Liver (tissue), 9 donors: ENCODE data around the gene SORL1. TPM values are rescaled to one million over a fixed set of nuclear protein-coding genes. Genes with fewer than 3 reads are reported as not detected.

ENCODE experiments used
- DNase-seq: peaks from one replicate; pipeline ENCODE4 v3.0.0-alpha.2; 2017; ENCODE audit warnings: low spot score
- H3K27ac ChIP-seq, 2 donors: one replicate each; pipeline ENCODE4 v1.7.0; 2013; ENCODE audit warnings: inconsistent platforms in 2 of 2, low read length in 2 of 2, control low read depth in 1 of 2, low read depth in 1 of 2, mild to moderate bottlenecking in 1 of 2
- H3K27me3 ChIP-seq, 4 donors: one replicate each; pipeline versions ENCODE4 v1.6.1 to v1.7.0; 2013; ENCODE audit warnings: low read length in 3 of 4, inconsistent platforms in 1 of 4, mild to moderate bottlenecking in 1 of 4, moderate library complexity in 1 of 4; ENCODE audit not compliant: control insufficient read depth in 4 of 4, insufficient read depth in 4 of 4
- H3K36me3 ChIP-seq, 4 donors: one replicate each; pipeline versions ENCODE4 v1.6.1 to v1.7.0; 2013; ENCODE audit warnings: low read length in 3 of 4, mild to moderate bottlenecking in 3 of 4, low read depth in 1 of 4, moderate library complexity in 1 of 4; ENCODE audit not compliant: control insufficient read depth in 4 of 4, insufficient read depth in 3 of 4
- H3K4me1 ChIP-seq, 4 donors: one replicate each; pipeline versions ENCODE4 v1.6.1 to v1.7.0; 2013; ENCODE audit warnings: low read length in 3 of 4, mild to moderate bottlenecking in 3 of 4, moderate library complexity in 1 of 4; ENCODE audit not compliant: control insufficient read depth in 4 of 4, insufficient read depth in 4 of 4
- H3K4me3 ChIP-seq, 3 donors: one replicate each; pipeline versions ENCODE4 v1.6.1 to v1.7.0; 2013; ENCODE audit warnings: low read length in 3 of 3, control low read depth in 1 of 3, low read depth in 1 of 3, mild to moderate bottlenecking in 1 of 3
- H3K9ac ChIP-seq, 2 donors: one replicate each; pipeline ENCODE4 v1.7.0; 2013; ENCODE audit warnings: low read length in 2 of 2, mild to moderate bottlenecking in 2 of 2, moderate library complexity in 2 of 2, control low read depth in 1 of 2, low read depth in 1 of 2
- H3K9me3 ChIP-seq, 4 donors: one replicate each; pipeline versions ENCODE4 v1.6.1 to v1.7.0; 2013; ENCODE audit warnings: low read length in 3 of 4; ENCODE audit not compliant: control insufficient read depth in 4 of 4
- FOXA1 ChIP-seq: IDR thresholded peaks from 2 replicates; pipeline ENCODE4 v1.6.1; 2016; ENCODE audit warnings: antibody characterized with exemption
- FOXA2 ChIP-seq: IDR thresholded peaks from 2 replicates; pipeline ENCODE4 v1.6.1; 2016; ENCODE audit warnings: antibody characterized with exemption
- GABPA ChIP-seq, 2 donors: IDR thresholded peaks in 1 of 2; conservative IDR thresholded peaks in 1 of 2; 2 replicates each; pipeline ENCODE4 v1.6.1; 2016; ENCODE audit warnings: antibody characterized with exemption in 2 of 2, mild to moderate bottlenecking in 1 of 2, moderate library complexity in 1 of 2
- HNF4A ChIP-seq, 2 donors: conservative IDR thresholded peaks; 2 replicates each; pipeline ENCODE4 v1.6.1; 2016; ENCODE audit warnings: antibody characterized with exemption in 2 of 2, mild to moderate bottlenecking in 2 of 2
- NR2F2 ChIP-seq: IDR thresholded peaks from 2 replicates; pipeline ENCODE4 v1.6.1; 2016; ENCODE audit warnings: antibody characterized with exemption
- RAD21 ChIP-seq, 2 donors: IDR thresholded peaks; 2 replicates each; pipeline ENCODE4 v1.6.1; 2016; ENCODE audit warnings: antibody characterized with exemption in 2 of 2, mild to moderate bottlenecking in 2 of 2
- RXRA ChIP-seq, 2 donors: IDR thresholded peaks; 2 replicates each; pipeline ENCODE4 v1.6.1; 2017 to 2018; ENCODE audit warnings: antibody characterized with exemption in 2 of 2, mild to moderate bottlenecking in 1 of 2
- YY1 ChIP-seq: IDR thresholded peaks from 2 replicates; pipeline ENCODE4 v1.6.1; 2016; ENCODE audit warnings: antibody characterized with exemption, mild to moderate bottlenecking
- WGBS: extraction: QIAGEN DNeasy Blood & Tissue Kit; methylation state at CpG from one replicate; pipeline ENCODE4 v1.1.7; 2013; 5-methylcytosine and 5-hydroxymethylcytosine counted together
- polyA plus RNA-seq, 2 donors: library from polyadenylated mRNA; stranded (reverse) in 1 of 2; unstranded in 1 of 2; fragments of 200-250 nt in 1 of 2; fragments of >200 nt in 1 of 2; fragmentation: Nextera tagmentation in 1 of 2; extraction: Ambion mirVana in 1 of 2; gene quantifications; one replicate each; pipeline versions ENCODE4 v1.2.1 to v1.2.3, GENCODE V29; 2013 to 2015
- total RNA-seq, 2 donors: library from RNA; depleted of rRNA; stranded (reverse); fragments of >200 nt; gene quantifications; one replicate each; pipeline ENCODE4 v1.2.3, GENCODE V29; 2014
- TF ChIP-seq, protein P1 (sequence below): IDR thresholded peaks from 2 replicates; pipeline ENCODE4 v1.6.1; 2016; ENCODE audit warnings: antibody characterized with exemption
- TF ChIP-seq, protein P2 (sequence below): IDR thresholded peaks from 2 replicates; pipeline ENCODE4 v1.6.1; 2016; ENCODE audit warnings: antibody characterized with exemption
- TF ChIP-seq, protein P3 (sequence below): fragments of 150-350 bp; IDR thresholded peaks from 2 replicates; pipeline ENCODE4 v1.5.1; 2017; ENCODE audit warnings: improper control_type of control experiment, low read depth, low read length; ENCODE audit not compliant: missing input control
- TF ChIP-seq, protein P4 (sequence below): IDR thresholded peaks from 2 replicates; pipeline ENCODE4 v1.6.1; 2016; ENCODE audit warnings: antibody characterized with exemption, mild to moderate bottlenecking
- donor health status: healthy.
- donor health status: healthy.
- donor health status: healthy.
- donor health status: healthy.
- donor health status: healthy.

The SORL1 gene
- total and polyA plus RNA-seq, 4 donors, result 14.6 to 124 (median 25.4) TPM

DNA sequence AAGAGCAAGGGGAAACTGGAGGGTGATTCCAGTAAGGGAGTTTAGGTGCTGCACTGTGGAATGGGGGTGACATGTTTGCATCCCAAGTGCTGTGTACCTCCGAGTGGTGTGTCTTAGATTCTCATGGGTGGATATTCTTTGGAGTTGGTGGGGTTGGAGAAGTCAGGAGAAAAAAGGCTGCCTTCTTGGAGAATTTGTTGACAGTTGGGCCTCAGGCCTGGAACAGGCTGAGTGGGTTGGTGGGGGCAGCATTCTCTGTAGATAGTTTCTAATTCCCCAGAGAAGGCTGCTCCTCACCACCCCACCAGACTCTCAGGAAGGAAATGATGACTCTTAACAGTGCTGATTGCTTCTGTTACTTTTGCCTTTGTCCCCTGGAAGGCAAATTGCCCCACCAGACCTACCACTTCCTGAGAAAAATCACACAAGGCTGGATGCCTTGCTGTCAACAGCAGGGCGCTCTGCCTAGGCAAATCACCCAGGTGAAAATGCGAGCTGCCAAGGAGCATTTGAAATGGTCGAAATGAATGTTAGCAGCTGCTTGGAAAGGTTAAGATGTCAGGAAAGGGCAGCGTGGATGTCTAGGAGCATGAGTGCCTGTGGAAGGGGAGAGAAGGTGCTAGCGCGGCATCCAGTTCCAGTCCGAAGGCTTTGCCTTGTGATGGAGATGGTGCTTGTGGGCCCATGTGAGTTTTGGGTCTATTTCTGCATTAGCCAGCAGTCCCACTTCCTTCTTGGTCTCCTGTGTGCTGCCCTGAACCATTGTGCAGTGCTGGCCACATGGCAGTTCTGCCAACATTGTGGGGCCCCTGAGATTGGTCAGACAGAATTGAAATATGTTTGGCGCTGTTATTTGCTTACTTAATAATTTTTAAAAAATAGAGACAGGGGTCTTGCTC lies 30.4 kb downstream of the SORL1 start:
- 83% methylated on average over 9 of the region's 9 CpGs for WGBS

More for the DNA sequence above, 30.4 kb downstream of the SORL1 start:
- Histone ChIP-seq H3K4me1 (peaks cover 0 to 9% (median under 1%) of the 10 kb centered on the region in 4 donors), H3K36me3 (peaks cover 0 to 26% (median 4%) of the 10 kb centered on the region in 4 donors), H3K27ac (peak overlapping the region; percentile 5 to 14), H3K9ac (no peak overlapping the region), H3K4me3 (no peak overlapping the region), H3K27me3 (no peaks in the 10 kb centered on the region), H3K9me3 (no peaks in the 10 kb centered on the region)
- DNase-seq, result no peak
- no peak for TF ChIP-seq RXRA (IDR thresholded peaks at IDR 0.05)
- TF ChIP-seq RAD21 (IDR thresholded peaks at IDR 0.05), result no peak
- no peak for TF ChIP-seq GABPA (IDR thresholded peaks at IDR 0.05 in 1 of 2, conservative IDR thresholded peaks at IDR 0.05 in 1 of 2)
- TF ChIP-seq NR2F2, result no peak
- TF ChIP-seq HNF4A (conservative IDR thresholded peaks at IDR 0.05), result no peak
- TF ChIP-seq, protein P1, sequence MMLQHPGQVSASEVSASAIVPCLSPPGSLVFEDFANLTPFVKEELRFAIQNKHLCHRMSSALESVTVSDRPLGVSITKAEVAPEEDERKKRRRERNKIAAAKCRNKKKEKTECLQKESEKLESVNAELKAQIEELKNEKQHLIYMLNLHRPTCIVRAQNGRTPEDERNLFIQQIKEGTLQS, result no peak
- TF ChIP-seq, protein P2, sequence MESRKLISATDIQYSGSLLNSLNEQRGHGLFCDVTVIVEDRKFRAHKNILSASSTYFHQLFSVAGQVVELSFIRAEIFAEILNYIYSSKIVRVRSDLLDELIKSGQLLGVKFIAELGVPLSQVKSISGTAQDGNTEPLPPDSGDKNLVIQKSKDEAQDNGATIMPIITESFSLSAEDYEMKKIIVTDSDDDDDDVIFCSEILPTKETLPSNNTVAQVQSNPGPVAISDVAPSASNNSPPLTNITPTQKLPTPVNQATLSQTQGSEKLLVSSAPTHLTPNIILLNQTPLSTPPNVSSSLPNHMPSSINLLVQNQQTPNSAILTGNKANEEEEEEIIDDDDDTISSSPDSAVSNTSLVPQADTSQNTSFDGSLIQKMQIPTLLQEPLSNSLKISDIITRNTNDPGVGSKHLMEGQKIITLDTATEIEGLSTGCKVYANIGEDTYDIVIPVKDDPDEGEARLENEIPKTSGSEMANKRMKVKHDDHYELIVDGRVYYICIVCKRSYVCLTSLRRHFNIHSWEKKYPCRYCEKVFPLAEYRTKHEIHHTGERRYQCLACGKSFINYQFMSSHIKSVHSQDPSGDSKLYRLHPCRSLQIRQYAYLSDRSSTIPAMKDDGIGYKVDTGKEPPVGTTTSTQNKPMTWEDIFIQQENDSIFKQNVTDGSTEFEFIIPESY, result no peak
- TF ChIP-seq YY1, result no peak
- TF ChIP-seq FOXA2, result no peak
- TF ChIP-seq FOXA1, result no peak
- TF ChIP-seq, protein P3, sequence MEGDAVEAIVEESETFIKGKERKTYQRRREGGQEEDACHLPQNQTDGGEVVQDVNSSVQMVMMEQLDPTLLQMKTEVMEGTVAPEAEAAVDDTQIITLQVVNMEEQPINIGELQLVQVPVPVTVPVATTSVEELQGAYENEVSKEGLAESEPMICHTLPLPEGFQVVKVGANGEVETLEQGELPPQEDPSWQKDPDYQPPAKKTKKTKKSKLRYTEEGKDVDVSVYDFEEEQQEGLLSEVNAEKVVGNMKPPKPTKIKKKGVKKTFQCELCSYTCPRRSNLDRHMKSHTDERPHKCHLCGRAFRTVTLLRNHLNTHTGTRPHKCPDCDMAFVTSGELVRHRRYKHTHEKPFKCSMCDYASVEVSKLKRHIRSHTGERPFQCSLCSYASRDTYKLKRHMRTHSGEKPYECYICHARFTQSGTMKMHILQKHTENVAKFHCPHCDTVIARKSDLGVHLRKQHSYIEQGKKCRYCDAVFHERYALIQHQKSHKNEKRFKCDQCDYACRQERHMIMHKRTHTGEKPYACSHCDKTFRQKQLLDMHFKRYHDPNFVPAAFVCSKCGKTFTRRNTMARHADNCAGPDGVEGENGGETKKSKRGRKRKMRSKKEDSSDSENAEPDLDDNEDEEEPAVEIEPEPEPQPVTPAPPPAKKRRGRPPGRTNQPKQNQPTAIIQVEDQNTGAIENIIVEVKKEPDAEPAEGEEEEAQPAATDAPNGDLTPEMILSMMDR, result no peak
- TF ChIP-seq, protein P4, sequence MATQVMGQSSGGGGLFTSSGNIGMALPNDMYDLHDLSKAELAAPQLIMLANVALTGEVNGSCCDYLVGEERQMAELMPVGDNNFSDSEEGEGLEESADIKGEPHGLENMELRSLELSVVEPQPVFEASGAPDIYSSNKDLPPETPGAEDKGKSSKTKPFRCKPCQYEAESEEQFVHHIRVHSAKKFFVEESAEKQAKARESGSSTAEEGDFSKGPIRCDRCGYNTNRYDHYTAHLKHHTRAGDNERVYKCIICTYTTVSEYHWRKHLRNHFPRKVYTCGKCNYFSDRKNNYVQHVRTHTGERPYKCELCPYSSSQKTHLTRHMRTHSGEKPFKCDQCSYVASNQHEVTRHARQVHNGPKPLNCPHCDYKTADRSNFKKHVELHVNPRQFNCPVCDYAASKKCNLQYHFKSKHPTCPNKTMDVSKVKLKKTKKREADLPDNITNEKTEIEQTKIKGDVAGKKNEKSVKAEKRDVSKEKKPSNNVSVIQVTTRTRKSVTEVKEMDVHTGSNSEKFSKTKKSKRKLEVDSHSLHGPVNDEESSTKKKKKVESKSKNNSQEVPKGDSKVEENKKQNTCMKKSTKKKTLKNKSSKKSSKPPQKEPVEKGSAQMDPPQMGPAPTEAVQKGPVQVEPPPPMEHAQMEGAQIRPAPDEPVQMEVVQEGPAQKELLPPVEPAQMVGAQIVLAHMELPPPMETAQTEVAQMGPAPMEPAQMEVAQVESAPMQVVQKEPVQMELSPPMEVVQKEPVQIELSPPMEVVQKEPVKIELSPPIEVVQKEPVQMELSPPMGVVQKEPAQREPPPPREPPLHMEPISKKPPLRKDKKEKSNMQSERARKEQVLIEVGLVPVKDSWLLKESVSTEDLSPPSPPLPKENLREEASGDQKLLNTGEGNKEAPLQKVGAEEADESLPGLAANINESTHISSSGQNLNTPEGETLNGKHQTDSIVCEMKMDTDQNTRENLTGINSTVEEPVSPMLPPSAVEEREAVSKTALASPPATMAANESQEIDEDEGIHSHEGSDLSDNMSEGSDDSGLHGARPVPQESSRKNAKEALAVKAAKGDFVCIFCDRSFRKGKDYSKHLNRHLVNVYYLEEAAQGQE, result no peak
